ENCODE results near the gene NFE2L1.

DNA sequence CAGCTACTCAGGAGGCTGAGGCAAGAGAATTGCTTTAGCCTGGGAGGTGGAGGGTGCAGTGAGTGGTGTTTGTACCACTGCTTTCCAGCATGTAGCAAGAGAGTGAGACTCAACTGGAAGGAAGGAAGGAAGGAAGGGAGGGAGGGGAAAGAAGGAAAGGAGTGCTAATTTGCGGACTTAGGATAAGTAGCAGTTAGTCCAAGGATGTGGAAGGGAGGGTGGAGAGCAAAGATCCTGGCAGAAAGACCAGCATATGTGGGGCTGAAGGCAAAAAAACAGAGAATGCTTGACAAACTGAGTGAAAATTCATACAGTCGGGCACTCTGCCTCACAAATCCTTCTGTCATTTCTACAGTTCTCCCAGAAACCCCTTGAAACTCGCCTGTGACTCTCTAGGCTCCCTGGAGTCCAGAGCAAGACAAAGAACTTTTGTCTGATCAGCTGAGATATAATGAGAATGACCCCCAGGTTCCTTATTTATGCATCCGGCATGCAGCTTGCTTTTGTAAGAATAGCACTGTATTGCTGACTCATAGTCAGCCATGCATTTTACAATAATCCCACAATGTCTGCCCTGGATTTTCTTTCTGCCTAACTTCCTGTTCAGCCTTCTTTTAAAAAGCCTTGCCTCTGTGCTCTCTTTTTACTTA, 45.8 kb upstream of the NFE2L1 start:
- TF ChIP-seq, protein P1, sequence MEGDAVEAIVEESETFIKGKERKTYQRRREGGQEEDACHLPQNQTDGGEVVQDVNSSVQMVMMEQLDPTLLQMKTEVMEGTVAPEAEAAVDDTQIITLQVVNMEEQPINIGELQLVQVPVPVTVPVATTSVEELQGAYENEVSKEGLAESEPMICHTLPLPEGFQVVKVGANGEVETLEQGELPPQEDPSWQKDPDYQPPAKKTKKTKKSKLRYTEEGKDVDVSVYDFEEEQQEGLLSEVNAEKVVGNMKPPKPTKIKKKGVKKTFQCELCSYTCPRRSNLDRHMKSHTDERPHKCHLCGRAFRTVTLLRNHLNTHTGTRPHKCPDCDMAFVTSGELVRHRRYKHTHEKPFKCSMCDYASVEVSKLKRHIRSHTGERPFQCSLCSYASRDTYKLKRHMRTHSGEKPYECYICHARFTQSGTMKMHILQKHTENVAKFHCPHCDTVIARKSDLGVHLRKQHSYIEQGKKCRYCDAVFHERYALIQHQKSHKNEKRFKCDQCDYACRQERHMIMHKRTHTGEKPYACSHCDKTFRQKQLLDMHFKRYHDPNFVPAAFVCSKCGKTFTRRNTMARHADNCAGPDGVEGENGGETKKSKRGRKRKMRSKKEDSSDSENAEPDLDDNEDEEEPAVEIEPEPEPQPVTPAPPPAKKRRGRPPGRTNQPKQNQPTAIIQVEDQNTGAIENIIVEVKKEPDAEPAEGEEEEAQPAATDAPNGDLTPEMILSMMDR (IDR thresholded peaks at IDR 0.05 in 4 of 5, conservative IDR thresholded peaks at IDR 0.05 in 1 of 5): no peak
- TF ChIP-seq POLR2A (IDR thresholded peaks at IDR 0.05): no peak
